IMR-90 (cell line): Measurements from ENCODE around the gene NKAIN2. TPM values are rescaled to one million over a fixed set of nuclear protein-coding genes. Genes with fewer than 3 reads are reported as not detected.

Source experiments
- ATAC-seq: fragments of 200-7000 bp; cut with Tn5 transposase; 2 replicates; pipeline ENCODE4 v1.9.1; 2020; ENCODE audit warnings: low read depth, mild to moderate bottlenecking, moderate library complexity
- BruUV-seq: library from RNA; stranded (reverse); fragments of 400-500 nt; replicated peaks from 2 replicates; lab custom pipeline; 2021; lab: Mats Ljungman, UMichigan
- CTCF ChIA-PET: fragments of 300-600 bp; formaldehyde crosslinking; extraction: SDS; loops from one replicate; lab custom pipeline; 2021; ENCODE audit warnings: antibody characterized with exemption; lab: Yijun Ruan, JAX
- POLR2A ChIA-PET: fragments of 300-600 bp; sonication (Branson Sonifier 250); formaldehyde crosslinking; loops from one replicate; lab custom pipeline; 2022; ENCODE audit warnings: antibody characterized with exemption; ENCODE audit not compliant: unreplicated experiment; lab: Charles Lee
- DNase-seq: peaks from one replicate; pipeline ENCODE4 v3.0.0; 2013
- H2AFZ ChIP-seq: replicated peaks from 2 replicates; pipeline ENCODE3; 2013; ENCODE audit warnings: low read length, mild to moderate bottlenecking; ENCODE audit not compliant: poor library complexity
- H2AK5ac ChIP-seq: 2 replicates; pipeline ENCODE4 v1.6.1; 2013; ENCODE audit warnings: low read depth, low read length, inconsistent platforms
- H2AK9ac ChIP-seq: replicated peaks from 2 replicates; pipeline ENCODE3; 2013; ENCODE audit warnings: mild to moderate bottlenecking, low read depth, low read length, moderate library complexity; ENCODE audit not compliant: poor library complexity
- H2BK120ac ChIP-seq: 2 replicates; pipeline ENCODE4 v1.6.1; 2013; ENCODE audit warnings: low read depth, low read length, inconsistent platforms
- H2BK15ac ChIP-seq: 3 replicates; pipeline ENCODE4 v1.6.1; 2013; ENCODE audit warnings: low read depth, low read length, inconsistent platforms
- H2BK20ac ChIP-seq: 2 replicates; pipeline ENCODE4 v1.6.1; 2013; ENCODE audit warnings: low read depth, mild to moderate bottlenecking, inconsistent platforms, low read length, moderate library complexity
- H2BK5ac ChIP-seq: 2 replicates; pipeline ENCODE4 v1.6.1; 2013; ENCODE audit warnings: mild to moderate bottlenecking, low read depth, low read length, inconsistent platforms; ENCODE audit not compliant: poor library complexity, severe bottlenecking
- H3K14ac ChIP-seq: replicated peaks from 2 replicates; pipeline ENCODE4 v1.6.1; 2013; ENCODE audit warnings: low read depth, low read length, inconsistent platforms
- H3K18ac ChIP-seq: 2 replicates; pipeline ENCODE4 v1.6.1; 2013; ENCODE audit warnings: low read depth, low read length, control low read depth
- H3K23ac ChIP-seq: 2 replicates; pipeline ENCODE4 v1.6.1; 2013; ENCODE audit warnings: low read depth, low read length, inconsistent platforms
- H3K27ac ChIP-seq: 2 replicates; pipeline ENCODE4 v1.5.1; 2013; ENCODE audit warnings: mild to moderate bottlenecking, control low read depth, low read length; ENCODE audit not compliant: insufficient read depth
- H3K27me3 ChIP-seq: 2 replicates; pipeline ENCODE4 v1.6.1; 2013; ENCODE audit warnings: low read length; ENCODE audit not compliant: control insufficient read depth, insufficient read depth
- H3K36me3 ChIP-seq: 2 replicates; pipeline ENCODE4 v1.6.1; 2013; ENCODE audit warnings: low read length, mixed read lengths; ENCODE audit not compliant: control insufficient read depth, insufficient read depth
- H3K4ac ChIP-seq: 2 replicates; pipeline ENCODE4 v1.6.1; 2013; ENCODE audit warnings: low read depth, low read length, inconsistent platforms
- H3K4me1 ChIP-seq: 2 replicates; pipeline ENCODE4 v1.6.1; 2013; ENCODE audit warnings: low read length, mixed read lengths; ENCODE audit not compliant: control insufficient read depth, insufficient read depth
- H3K4me2 ChIP-seq: 2 replicates; pipeline ENCODE4 v1.6.1; 2013; ENCODE audit warnings: low read depth, mild to moderate bottlenecking, control low read depth, low read length, moderate library complexity
- H3K4me3 ChIP-seq: 2 replicates; pipeline ENCODE4 v1.5.1; 2013; ENCODE audit warnings: low read depth, mild to moderate bottlenecking, control low read depth, low read length, moderate library complexity; ENCODE audit not compliant: insufficient read depth
- H3K56ac ChIP-seq: 2 replicates; pipeline ENCODE4 v1.6.1; 2013; ENCODE audit warnings: low read length, inconsistent platforms; ENCODE audit not compliant: insufficient read depth; ENCODE audit errors: extremely low read depth
- H3K79me1 ChIP-seq, 2 experiments: 2 replicates each; pipeline ENCODE4 v1.6.1; 2013; ENCODE audit warnings: low read length in 2 of 2, inconsistent platforms in 1 of 2, low read depth in 1 of 2
- H3K9ac ChIP-seq: 2 replicates; pipeline ENCODE4 v1.6.1; 2013; ENCODE audit warnings: low read depth, low read length, control low read depth
- H3K9me1 ChIP-seq: 2 replicates; pipeline ENCODE4 v1.6.1; 2013; ENCODE audit warnings: low read length, inconsistent platforms; ENCODE audit not compliant: insufficient read depth
- H3K9me3 ChIP-seq: 2 replicates; pipeline ENCODE4 v1.6.1; 2013; ENCODE audit warnings: low read length; ENCODE audit not compliant: control insufficient read depth, insufficient read depth
- H4K20me1 ChIP-seq: 2 replicates; pipeline ENCODE4 v1.6.1; 2013; ENCODE audit warnings: low read length, inconsistent platforms; ENCODE audit not compliant: insufficient read depth
- H4K5ac ChIP-seq: 2 replicates; pipeline ENCODE4 v1.6.1; 2013; ENCODE audit warnings: mild to moderate bottlenecking, low read depth, low read length, control low read depth
- H4K8ac ChIP-seq, 2 experiments: 2 replicates each; pipeline ENCODE4 v1.6.1; 2013; ENCODE audit warnings: low read depth in 2 of 2, low read length in 2 of 2, control low read depth in 1 of 2, inconsistent platforms in 1 of 2
- H4K91ac ChIP-seq: 2 replicates; pipeline ENCODE4 v1.6.1; 2013; ENCODE audit warnings: low read depth, low read length, inconsistent platforms; ENCODE audit not compliant: insufficient read depth
- BHLHE40 ChIP-seq: fragments of 150-350 bp; IDR thresholded peaks from 2 replicates; pipeline ENCODE4 v1.6.1; 2016; ENCODE audit warnings: mild to moderate bottlenecking, low read depth, low read length
- CEBPB ChIP-seq: IDR thresholded peaks from 2 replicates; pipeline ENCODE4 v1.6.1; 2012; ENCODE audit warnings: low read depth, low read length, improper control_type of control experiment
- CHD1 ChIP-seq: IDR thresholded peaks from 2 replicates; pipeline ENCODE4 v1.6.1; 2012; ENCODE audit warnings: low read depth, low read length, improper control_type of control experiment
- CTCF ChIP-seq: conservative IDR thresholded peaks from 2 replicates; pipeline ENCODE4 v1.5.1; 2012; ENCODE audit warnings: mild to moderate bottlenecking, low read depth, low read length, improper control_type of control experiment
- ELK1 ChIP-seq: fragments of 150-350 bp; IDR thresholded peaks from 2 replicates; pipeline ENCODE4 v1.6.1; 2016; ENCODE audit warnings: low read depth, mild to moderate bottlenecking, low read length, moderate library complexity, borderline replicate concordance
- FOS ChIP-seq: fragments of 150-350 bp; IDR thresholded peaks from 2 replicates; pipeline ENCODE4 v1.6.1; 2016; ENCODE audit warnings: low read depth, low read length
- MAFK ChIP-seq: IDR thresholded peaks from 2 replicates; pipeline ENCODE4 v1.6.1; 2012; ENCODE audit warnings: low read depth, low read length, improper control_type of control experiment
- MAZ ChIP-seq: IDR thresholded peaks from 2 replicates; pipeline ENCODE4 v1.6.1; 2012; ENCODE audit warnings: low read depth, mild to moderate bottlenecking, low read length, improper control_type of control experiment, moderate library complexity, borderline replicate concordance
- MXI1 ChIP-seq: IDR thresholded peaks from 2 replicates; pipeline ENCODE4 v1.6.1; 2012; ENCODE audit warnings: low read depth, mild to moderate bottlenecking, low read length, moderate library complexity, borderline replicate concordance
- NFE2L2 ChIP-seq: fragments of 150-350 bp; IDR thresholded peaks from 2 replicates; pipeline ENCODE4 v1.6.1; 2016; ENCODE audit warnings: low read depth, mild to moderate bottlenecking, low read length
- POLR2A ChIP-seq: IDR thresholded peaks from 2 replicates; pipeline ENCODE4 v1.6.1; 2012; ENCODE audit warnings: mild to moderate bottlenecking, low read depth, low read length
- RCOR1 ChIP-seq: IDR thresholded peaks from 2 replicates; pipeline ENCODE4 v1.6.1; 2012; ENCODE audit warnings: mild to moderate bottlenecking, low read length, improper control_type of control experiment; ENCODE audit not compliant: insufficient replicate concordance
- RFX5 ChIP-seq: IDR thresholded peaks from 2 replicates; pipeline ENCODE4 v1.8.0; 2012; ENCODE audit warnings: low read depth, mild to moderate bottlenecking, low read length, moderate library complexity
- SMC3 ChIP-seq: fragments of 150-350 bp; IDR thresholded peaks from 2 replicates; pipeline ENCODE4 v1.6.1; 2016; ENCODE audit warnings: low read depth, mild to moderate bottlenecking, antibody characterized with exemption, low read length, moderate library complexity
- WGBS, 2 experiments: methylation state at CpG; one replicate each; pipeline versions ENCODE4 v1.1.5 to v1.1.7; 2013; ENCODE audit warnings: missing lambda C conversion rate in 2 of 2; ENCODE audit not compliant: insufficient read length in 1 of 2; ENCODE audit errors: extremely low coverage in 2 of 2; 5-methylcytosine and 5-hydroxymethylcytosine counted together
- dilution Hi-C: fragments of 300-500 bp; cut with HindIII; formaldehyde crosslinking; loops from one replicate; pipeline ENCODE4 v1.14.3; 2018; ENCODE audit warnings: low sequenced_read_pairs; ENCODE audit not compliant: unreplicated experiment
- in situ Hi-C: fragments of 300-500 bp; cut with MboI; formaldehyde crosslinking; loops from 3 replicates; pipeline ENCODE4 v1.14.3; 2019; ENCODE audit warnings: low sequenced_read_pairs, inconsistent platforms, mixed read lengths
- intact Hi-C: fragments of 100-400 bp; cut with micrococcal nuclease; formaldehyde crosslinking; loops from 2 replicates; pipeline ENCODE4 v1.10.0; 2022
- polyA plus RNA-seq, 3 experiments: library from polyadenylated mRNA; depleted of rRNA; stranded (reverse); fragments of >200 nt; gene quantifications; 2 replicates each; pipeline ENCODE4 v1.2.3, GENCODE V29; 2012; ENCODE audit warnings: low replicate concordance in 1 of 3
- total RNA-seq: library from RNA; depleted of rRNA; stranded (reverse); fragments of >200 nt; gene quantifications from 2 replicates; pipeline ENCODE4 v1.2.3, GENCODE V29; 2012
- TF ChIP-seq, protein P1 (sequence below): fragments of 150-350 bp; IDR thresholded peaks from 2 replicates; pipeline ENCODE4 v1.6.1; 2017; ENCODE audit warnings: mild to moderate bottlenecking, antibody characterized with exemption, low read length, low read depth

Gene NKAIN2
- total and polyA plus RNA-seq, 2 of the 4 experiments (the other 2 are of a cell fraction) = not detected

GRCh38 chr6:123898665-123899064, 95.0 kb downstream of the NKAIN2 start:
- Histone ChIP-seq H3K4me1 (no peaks in the 10 kb centered on the region), H3K79me1 (no peaks in the 10 kb centered on the region), H2AK9ac (no peak overlapping the region), H2BK20ac (no peak overlapping the region), H4K8ac (no peak overlapping the region), H3K18ac (no peak overlapping the region), H3K9me3 (no peaks in the 10 kb centered on the region), H2BK5ac (no peak overlapping the region), H3K23ac (no peak overlapping the region), H4K5ac (no peak overlapping the region), H3K14ac (no peak overlapping the region), H3K4me2 (no peak overlapping the region), H3K27ac (no peak overlapping the region), H3K4me3 (no peak overlapping the region), H3K4ac (no peak overlapping the region), H4K91ac (no peak overlapping the region), H2AK5ac (no peak overlapping the region), H4K20me1 (no peaks in the 10 kb centered on the region), H3K27me3 (no peaks in the 10 kb centered on the region), H2BK15ac (no peak overlapping the region), H2AFZ (no peak overlapping the region), H3K9ac (no peak overlapping the region), H3K56ac (no peak overlapping the region), H3K36me3 (no peaks in the 10 kb centered on the region), H2BK120ac (no peak overlapping the region), H3K9me1 (no peaks in the 10 kb centered on the region)
- no TSS peak for BruUV-seq
- WGBS, 2 experiments = no CpG with 5 or more reads among the region's 1 CpG
- POLR2A ChIA-PET = no interaction called here
- intact Hi-C loops (no loop called here), in situ Hi-C loops (no loop called here), dilution Hi-C loops (no loop called here)
- TF ChIP-seq RCOR1 (no peak), POLR2A (no peak), MAFK (no peak), CHD1 (no peak), SMC3 (no peak), NFE2L2 (no peak), FOS (no peak), CTCF (no peak), CEBPB (no peak), ELK1 (no peak), MAZ (no peak), MXI1 (no peak), RFX5 (no peak), BHLHE40 (no peak)
- TF ChIP-seq, protein P1, sequence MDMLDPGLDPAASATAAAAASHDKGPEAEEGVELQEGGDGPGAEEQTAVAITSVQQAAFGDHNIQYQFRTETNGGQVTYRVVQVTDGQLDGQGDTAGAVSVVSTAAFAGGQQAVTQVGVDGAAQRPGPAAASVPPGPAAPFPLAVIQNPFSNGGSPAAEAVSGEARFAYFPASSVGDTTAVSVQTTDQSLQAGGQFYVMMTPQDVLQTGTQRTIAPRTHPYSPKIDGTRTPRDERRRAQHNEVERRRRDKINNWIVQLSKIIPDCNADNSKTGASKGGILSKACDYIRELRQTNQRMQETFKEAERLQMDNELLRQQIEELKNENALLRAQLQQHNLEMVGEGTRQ = no peak
- ATAC-seq (no peak), DNase-seq (no peak)
- CTCF ChIA-PET = interaction anchor here (0.7 kb wide), 1 partner anchor 1066 kb away, joined by 3 read pairs; no protein-coding TSS in a partner anchor
